Stimulated activated memory B cell treated with anti-CD40 and anti-IgM and Interleukin-4, amounts not matched to agents 10 μg/mL and 1 μg/mL and 100 μg/mL, for 72 hours (primary cell): ENCODE results near the gene SYP.
"Not testable (repeated sequence)": the region's sequence is repeated elsewhere in the genome, so short reads cannot be mapped to it uniquely, and the experiment has no call there.

ENCODE experiments used
- ATAC-seq: fragments of 150-1000 bp; cut with Tn5 transposase; 2 replicates; pipeline ENCODE4 v1.10.0; 2021
- H3K27ac Mint-ChIP-seq: one replicate; pipeline ENCODE4 v1.8.0; 2022; ENCODE audit warnings: mild to moderate bottlenecking, mixed read lengths
- H3K27me3 Mint-ChIP-seq: one replicate; pipeline ENCODE4 v1.8.0; 2022; ENCODE audit warnings: mixed read lengths
- H3K36me3 Mint-ChIP-seq: one replicate; pipeline ENCODE4 v1.8.0; 2022; ENCODE audit warnings: mixed read lengths
- H3K4me1 Mint-ChIP-seq: one replicate; pipeline ENCODE4 v1.8.0; 2022; ENCODE audit warnings: mixed read lengths
- H3K4me3 Mint-ChIP-seq: one replicate; pipeline ENCODE4 v1.8.0; 2022; ENCODE audit warnings: mild to moderate bottlenecking, moderate library complexity, mixed read lengths
- H3K9me3 Mint-ChIP-seq: one replicate; pipeline ENCODE4 v1.8.0; 2022; ENCODE audit warnings: mixed read lengths

The SYP gene

GRCh38 chrX:49155243-49155899 is 44.6 kb downstream of the SYP start:
- H3K9me3 Mint-ChIP-seq = no peaks in the 10 kb centered on the region
- H3K27me3 Mint-ChIP-seq = no peaks in the 10 kb centered on the region
- peaks cover 15% of the 10 kb centered on the region for H3K4me1 Mint-ChIP-seq
- peak overlapping the region; percentile 82 for H3K27ac Mint-ChIP-seq
- ATAC-seq = peak; percentile 2
- no peaks in the 10 kb centered on the region for H3K36me3 Mint-ChIP-seq
- H3K4me3 Mint-ChIP-seq = peak overlapping the region; percentile 75

- Mint-ChIP-seq H3K4me1 (peaks cover 15% of the 10 kb centered on the region), H3K36me3 (no peaks in the 10 kb centered on the region), H3K27ac (no peak overlapping the region), H3K9me3 (no peaks in the 10 kb centered on the region), H3K27me3 (no peaks in the 10 kb centered on the region), H3K4me3 (no peak overlapping the region)
- no peak for ATAC-seq
These were observed 46.5 kb downstream of the SYP start for GRCh38 chrX:49153467-49153866.

DNA sequence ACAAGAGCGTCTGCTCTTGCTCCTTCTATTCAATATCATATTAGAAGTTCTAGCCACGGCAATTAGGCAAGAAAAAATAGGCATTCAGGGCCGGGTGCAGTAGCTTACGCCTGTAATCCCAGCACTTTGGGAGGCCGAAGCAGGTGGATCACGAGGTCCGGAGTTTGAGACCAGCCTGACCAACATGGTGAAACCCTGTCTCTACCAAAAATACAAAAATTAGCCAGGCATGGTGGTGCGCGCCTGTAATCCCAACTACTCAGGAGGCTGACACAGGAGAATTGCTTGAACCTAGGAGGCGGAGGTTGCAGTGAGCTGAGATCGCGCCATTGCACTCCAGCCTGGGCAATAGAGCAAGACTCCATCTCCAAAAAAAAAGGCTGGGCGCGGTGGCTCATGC is 50.7 kb downstream of the SYP start:
- H3K4me3 Mint-ChIP-seq, H3K36me3 Mint-ChIP-seq, H3K27me3 Mint-ChIP-seq, H3K9me3 Mint-ChIP-seq, H3K4me1 Mint-ChIP-seq, ATAC-seq, H3K27ac Mint-ChIP-seq: not testable (repeated sequence)

GRCh38 chrX:49148390-49149100 is 51.4 kb downstream of the SYP start:
- H3K36me3 Mint-ChIP-seq, ATAC-seq, H3K4me1 Mint-ChIP-seq, H3K4me3 Mint-ChIP-seq, H3K27ac Mint-ChIP-seq, H3K9me3 Mint-ChIP-seq, H3K27me3 Mint-ChIP-seq: not testable (repeated sequence)

- Mint-ChIP-seq H3K27me3 (no peaks in the 10 kb centered on the region), H3K4me3 (no peak overlapping the region), H3K9me3 (no peaks in the 10 kb centered on the region), H3K4me1 (no peaks in the 10 kb centered on the region), H3K36me3 (peaks cover 5% of the 10 kb centered on the region), H3K27ac (no peak overlapping the region)
- ATAC-seq = no peak
These were observed 52.1 kb downstream of the SYP start for GRCh38 chrX:49147936-49148335.

- Mint-ChIP-seq H3K27me3 (no peaks in the 10 kb centered on the region), H3K9me3 (no peaks in the 10 kb centered on the region), H3K27ac (no peak overlapping the region), H3K4me3 (no peak overlapping the region), H3K4me1 (no peaks in the 10 kb centered on the region), H3K36me3 (peaks cover 5% of the 10 kb centered on the region)
- ATAC-seq = no peak
These were observed 52.7 kb downstream of the SYP start for GRCh38 chrX:49147282-49147681.

DNA sequence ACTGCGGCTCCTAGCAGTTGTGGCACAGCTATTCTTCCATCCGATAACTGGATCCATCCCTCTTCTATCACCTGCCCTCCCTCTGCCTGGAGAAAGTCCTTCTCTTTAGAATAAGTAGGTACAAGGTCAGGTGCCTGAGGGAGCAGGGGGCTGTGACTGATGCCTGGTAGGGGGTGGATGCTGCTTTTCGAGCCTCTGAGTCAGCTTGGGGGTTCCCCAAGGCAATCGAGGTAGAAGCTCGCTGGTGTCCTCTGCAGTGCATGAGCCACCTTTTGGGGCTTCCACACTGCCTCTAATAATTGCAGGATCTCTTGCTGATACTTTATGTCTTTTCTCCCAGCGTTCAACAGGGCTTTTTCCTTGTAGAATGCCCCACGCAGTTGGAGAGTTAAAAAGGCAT is 56.8 kb downstream of the SYP start:
- H3K27me3 Mint-ChIP-seq, H3K4me1 Mint-ChIP-seq, ATAC-seq, H3K9me3 Mint-ChIP-seq, H3K4me3 Mint-ChIP-seq, H3K27ac Mint-ChIP-seq: not testable (repeated sequence)
- peaks cover 11% of the 10 kb centered on the region for H3K36me3 Mint-ChIP-seq

DNA sequence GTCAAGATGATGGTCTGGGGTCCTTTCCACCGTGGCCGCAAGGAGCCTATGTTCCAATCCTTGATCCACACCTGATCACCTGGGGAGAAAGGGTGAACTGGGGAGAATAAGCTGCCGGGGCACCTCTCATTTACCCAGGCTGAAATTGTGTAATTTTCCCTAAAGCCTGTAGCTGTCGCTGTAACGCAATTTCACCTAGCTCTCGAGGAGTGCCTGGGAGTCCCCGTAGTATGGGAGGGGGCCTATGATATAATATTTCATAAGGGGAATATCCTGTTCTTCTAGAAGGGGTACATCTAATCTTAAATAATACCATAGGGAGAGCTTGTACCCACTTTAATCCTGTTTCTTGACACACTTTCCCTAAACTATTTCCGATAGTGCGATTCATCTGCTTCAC is 57.7 kb downstream of the SYP start:
- H3K4me1 Mint-ChIP-seq, H3K9me3 Mint-ChIP-seq, ATAC-seq, H3K27me3 Mint-ChIP-seq, H3K36me3 Mint-ChIP-seq, H3K27ac Mint-ChIP-seq, H3K4me3 Mint-ChIP-seq: not testable (repeated sequence)

- H3K4me3 Mint-ChIP-seq = no peak overlapping the region
- no peaks in the 10 kb centered on the region for H3K4me1 Mint-ChIP-seq
- H3K27me3 Mint-ChIP-seq = no peaks in the 10 kb centered on the region
- H3K9me3 Mint-ChIP-seq = peaks cover 6% of the 10 kb centered on the region
- H3K27ac Mint-ChIP-seq = no peak overlapping the region
- ATAC-seq = no peak
- H3K36me3 Mint-ChIP-seq = peaks cover 13% of the 10 kb centered on the region
These were observed 60.3 kb downstream of the SYP start for GRCh38 chrX:49139713-49140112.
